CD4-positive, CD25-positive, alpha-beta regulatory T cell (primary cell): ENCODE data around the gene SPATA7. TPM values are rescaled to one million over a fixed set of nuclear protein-coding genes. Genes with fewer than 3 reads are reported as not detected.

Experiments
- ATAC-seq, 2 donors: fragments of 150-1000 bp; cut with Tn5 transposase; one replicate each; pipeline ENCODE4 v1.10.0; 2021; ENCODE audit warnings: low read depth in 2 of 2, moderate number of reproducible peaks in 2 of 2, moderate library complexity in 1 of 2
- DNase-seq, 3 donors: peaks; one replicate each; pipeline versions ENCODE4 v3.0.0 to v3.0.0-alpha.2; 2012 to 2022; ENCODE audit warnings: mixed read lengths in 1 of 3
- H3K27ac ChIP-seq: one replicate; pipeline ENCODE4 v1.7.0; 2013; ENCODE audit warnings: mild to moderate bottlenecking, low read length; ENCODE audit not compliant: insufficient read depth, poor library complexity, severe bottlenecking
- H3K27me3 ChIP-seq: one replicate; pipeline ENCODE4 v1.7.0; 2013; ENCODE audit warnings: low read length; ENCODE audit not compliant: control insufficient read depth, insufficient read depth
- H3K36me3 ChIP-seq: one replicate; pipeline ENCODE4 v1.7.0; 2013; ENCODE audit warnings: mild to moderate bottlenecking, low read length, moderate library complexity; ENCODE audit not compliant: control insufficient read depth, insufficient read depth
- H3K4me1 ChIP-seq: 2 replicates; pipeline ENCODE4 v1.7.0; 2013; ENCODE audit warnings: mild to moderate bottlenecking, low read length; ENCODE audit not compliant: insufficient read depth, control insufficient read depth, poor library complexity, severe bottlenecking
- H3K4me3 ChIP-seq: one replicate; pipeline ENCODE4 v1.7.0; 2013; ENCODE audit warnings: low read depth, mild to moderate bottlenecking, low read length, moderate library complexity
- H3K9me3 ChIP-seq, 2 experiments: 1 replicate in 1 of 2; 2 replicates in 1 of 2; pipeline ENCODE4 v1.7.0; 2013; ENCODE audit warnings: low read length in 2 of 2, mild to moderate bottlenecking in 1 of 2, moderate library complexity in 1 of 2; ENCODE audit not compliant: control insufficient read depth in 2 of 2
- H3K27ac Mint-ChIP-seq, 3 donors: one replicate each; pipeline ENCODE4 v1.8.0; 2020 to 2022; ENCODE audit warnings: mild to moderate bottlenecking in 3 of 3, mixed read lengths in 3 of 3, moderate library complexity in 2 of 3
- H3K27me3 Mint-ChIP-seq: one replicate; pipeline ENCODE4 v1.8.0; 2022; ENCODE audit warnings: mild to moderate bottlenecking, mixed read lengths
- H3K36me3 Mint-ChIP-seq: one replicate; pipeline ENCODE4 v1.8.0; 2020; ENCODE audit warnings: mixed read lengths
- H3K4me1 Mint-ChIP-seq, 4 donors: one replicate each; pipeline ENCODE4 v1.8.0; 2020 to 2022; ENCODE audit warnings: mixed read lengths in 4 of 4, mild to moderate bottlenecking in 1 of 4
- H3K4me3 Mint-ChIP-seq, 4 donors: one replicate each; pipeline ENCODE4 v1.8.0; 2020 to 2022; ENCODE audit warnings: mild to moderate bottlenecking in 4 of 4, mixed read lengths in 4 of 4, moderate library complexity in 3 of 4
- H3K9me3 Mint-ChIP-seq, 7 donors: one replicate each; pipeline ENCODE4 v1.8.0; 2020 to 2022; ENCODE audit warnings: mixed read lengths in 7 of 7, mild to moderate bottlenecking in 3 of 7, moderate library complexity in 2 of 7
- polyA plus RNA-seq, 4 donors: library from polyadenylated mRNA; unstranded; fragments of 300-500 nt; fragmentation: Illumina TruSeq; gene quantifications; one replicate each; pipeline ENCODE4 v1.2.3, GENCODE V29; 2021
- total RNA-seq: library from RNA; stranded (reverse); gene quantifications from one replicate; pipeline ENCODE4 v1.2.3, GENCODE V29; 2022

SPATA7 gene
- total and polyA plus RNA-seq, 5 donors from 2014 or later = 1.9 to 3.8 (median 3.3) TPM

- DNase-seq (no peak), ATAC-seq (no peak)
- no peak overlapping the region for H3K27ac Mint-ChIP-seq
- H3K4me1 Mint-ChIP-seq = peaks cover 0 to 2% (median 0%) of the 10 kb centered on the region in 4 donors
- H3K9me3 ChIP-seq = no peaks in the 10 kb centered on the region
- peaks cover 0 to 10% (median 5%) of the 10 kb centered on the region in 7 donors for H3K9me3 Mint-ChIP-seq
- no peaks in the 10 kb centered on the region for H3K4me1 ChIP-seq
- H3K36me3 ChIP-seq = no peaks in the 10 kb centered on the region
- H3K27ac ChIP-seq = no peak overlapping the region
- no peaks in the 10 kb centered on the region for H3K27me3 Mint-ChIP-seq
- peaks cover 29% of the 10 kb centered on the region for H3K36me3 Mint-ChIP-seq
- no peaks in the 10 kb centered on the region for H3K27me3 ChIP-seq
- no peak overlapping the region for H3K4me3 ChIP-seq
- no peak overlapping the region for H3K4me3 Mint-ChIP-seq
Observed at GRCh38 chr14:88454886-88455285, 69.4 kb downstream of the SPATA7 start.

GRCh38 chr14:88463318-88463717 is 77.9 kb downstream of the SPATA7 start:
- H3K27ac ChIP-seq = no peak overlapping the region
- Mint-ChIP-seq H3K36me3 (peaks cover 20% of the 10 kb centered on the region), H3K4me1 (no peaks in the 10 kb centered on the region), H3K9me3 (peaks cover 0 to 4% (median 0%) of the 10 kb centered on the region in 7 donors), H3K27me3 (peaks cover 4% of the 10 kb centered on the region), H3K27ac (peak overlapping the region in 1 of 3 donors; percentile 60), H3K4me3 (no peak overlapping the region)
- ATAC-seq (no peak), DNase-seq (peak in 2 of 3 donors; percentile 14 to 42)
- H3K4me3 ChIP-seq = no peak overlapping the region
- H3K4me1 ChIP-seq = no peaks in the 10 kb centered on the region
- H3K27me3 ChIP-seq = no peaks in the 10 kb centered on the region
- no peaks in the 10 kb centered on the region for H3K36me3 ChIP-seq
- no peaks in the 10 kb centered on the region for H3K9me3 ChIP-seq

- Histone ChIP-seq H3K4me3 (no peak overlapping the region), H3K4me1 (no peaks in the 10 kb centered on the region), H3K36me3 (no peaks in the 10 kb centered on the region), H3K27me3 (no peaks in the 10 kb centered on the region), H3K9me3 (no peaks in the 10 kb centered on the region), H3K27ac (no peak overlapping the region)
- Mint-ChIP-seq H3K27ac (no peak overlapping the region), H3K36me3 (peaks cover 3% of the 10 kb centered on the region), H3K4me3 (no peak overlapping the region), H3K9me3 (peaks cover 0 to 2% (median 0%) of the 10 kb centered on the region in 7 donors), H3K4me1 (no peaks in the 10 kb centered on the region), H3K27me3 (peaks cover 4% of the 10 kb centered on the region)
- ATAC-seq (no peak), DNase-seq (no peak)
Observed at GRCh38 chr14:88468406-88468805, 82.9 kb downstream of the SPATA7 start.

GRCh38 chr14:88470542-88471440 is 85.3 kb downstream of the SPATA7 start:
- Histone ChIP-seq H3K36me3 (no peaks in the 10 kb centered on the region), H3K4me3 (no peak overlapping the region), H3K4me1 (no peaks in the 10 kb centered on the region), H3K27ac (no peak overlapping the region), H3K9me3 (no peaks in the 10 kb centered on the region), H3K27me3 (no peaks in the 10 kb centered on the region)
- Mint-ChIP-seq H3K9me3 (peaks cover 0 to 2% (median 0%) of the 10 kb centered on the region in 7 donors), H3K36me3 (no peaks in the 10 kb centered on the region), H3K27ac (no peak overlapping the region), H3K4me1 (no peaks in the 10 kb centered on the region), H3K4me3 (no peak overlapping the region), H3K27me3 (peaks cover 4% of the 10 kb centered on the region)
- ATAC-seq = no peak
- DNase-seq = no peak

- DNase-seq = no peak
- no peaks in the 10 kb centered on the region for H3K27me3 ChIP-seq
- Mint-ChIP-seq H3K4me1 (no peaks in the 10 kb centered on the region), H3K27ac (no peak overlapping the region), H3K9me3 (peaks cover 0 to 1% (median 0%) of the 10 kb centered on the region in 7 donors), H3K4me3 (no peak overlapping the region), H3K36me3 (no peaks in the 10 kb centered on the region), H3K27me3 (no peaks in the 10 kb centered on the region)
- H3K4me3 ChIP-seq = no peak overlapping the region
- ATAC-seq = no peak
- H3K4me1 ChIP-seq = no peaks in the 10 kb centered on the region
- no peaks in the 10 kb centered on the region for H3K9me3 ChIP-seq
- no peaks in the 10 kb centered on the region for H3K36me3 ChIP-seq
- no peak overlapping the region for H3K27ac ChIP-seq
Observed at GRCh38 chr14:88473791-88474190, 88.3 kb downstream of the SPATA7 start.

- no peak overlapping the region for H3K27ac Mint-ChIP-seq
- Histone ChIP-seq H3K4me3 (no peak overlapping the region), H3K9me3 (no peaks in the 10 kb centered on the region), H3K4me1 (no peaks in the 10 kb centered on the region), H3K27me3 (no peaks in the 10 kb centered on the region), H3K36me3 (no peaks in the 10 kb centered on the region), H3K27ac (no peak overlapping the region)
- H3K9me3 Mint-ChIP-seq = no peaks in the 10 kb centered on the region
- no peak overlapping the region for H3K4me3 Mint-ChIP-seq
- DNase-seq (no peak), ATAC-seq (no peak)
- H3K36me3 Mint-ChIP-seq = no peaks in the 10 kb centered on the region
- no peaks in the 10 kb centered on the region for H3K27me3 Mint-ChIP-seq
- no peaks in the 10 kb centered on the region for H3K4me1 Mint-ChIP-seq
Observed at GRCh38 chr14:88476214-88476774, 90.8 kb downstream of the SPATA7 start.

- DNase-seq (no peak), ATAC-seq (no peak)
- H3K9me3 ChIP-seq = no peaks in the 10 kb centered on the region
- no peaks in the 10 kb centered on the region for H3K9me3 Mint-ChIP-seq
- no peak overlapping the region for H3K4me3 Mint-ChIP-seq
- H3K36me3 Mint-ChIP-seq = no peaks in the 10 kb centered on the region
- no peak overlapping the region for H3K4me3 ChIP-seq
- no peaks in the 10 kb centered on the region for H3K36me3 ChIP-seq
- no peaks in the 10 kb centered on the region for H3K4me1 Mint-ChIP-seq
- no peak overlapping the region for H3K27ac ChIP-seq
- H3K27me3 Mint-ChIP-seq = no peaks in the 10 kb centered on the region
- H3K4me1 ChIP-seq = no peaks in the 10 kb centered on the region
- H3K27ac Mint-ChIP-seq = no peak overlapping the region
- H3K27me3 ChIP-seq = no peaks in the 10 kb centered on the region
Observed at GRCh38 chr14:88476825-88477224, 91.4 kb downstream of the SPATA7 start.
